ENCODE data around the gene C10orf95.
"Not testable (repeated sequence)": the region's sequence is repeated elsewhere in the genome, so short reads cannot be mapped to it uniquely, and the experiment has no call there.

Gene C10orf95

GRCh38 chr10:102463983-102464382 lies 12.6 kb upstream of the C10orf95 start:
- DNase-seq: no peak

GRCh38 chr10:102462512-102463054 lies 11.2 kb upstream of the C10orf95 start:
- DNase-seq: no peak

- DNase-seq: peak; percentile 93
These were observed 10.1 kb upstream of the C10orf95 start for GRCh38 chr10:102461187-102462054.

- DNase-seq: no peak
These were observed 9.5 kb upstream of the C10orf95 start for GRCh38 chr10:102460836-102461186.

- DNase-seq: no peak
These were observed 7.3 kb upstream of the C10orf95 start for GRCh38 chr10:102458656-102459055.

- DNase-seq: no peak
These were observed 6.3 kb upstream of the C10orf95 start for GRCh38 chr10:102457591-102458150.

GRCh38 chr10:102455893-102456471 lies 4.6 kb upstream of the C10orf95 start:
- peak; percentile 22 for DNase-seq

GRCh38 chr10:102454662-102455487 lies 3.5 kb upstream of the C10orf95 start:
- DNase-seq: not testable (repeated sequence)

- DNase-seq: no peak
These were observed 2.2 kb upstream of the C10orf95 start for GRCh38 chr10:102453502-102453901.

- DNase-seq: peak; percentile 64
These were observed 1.5 kb upstream of the C10orf95 start for GRCh38 chr10:102452672-102453340.

GRCh38 chr10:102450374-102451104 lies 804 bp downstream of the C10orf95 start:
- peak; percentile 93 for DNase-seq

- DNase-seq: no peak
These were observed 1.3 kb downstream of the C10orf95 start for GRCh38 chr10:102450124-102450373.

- DNase-seq: peak; percentile 90
These were observed 1.8 kb downstream of the C10orf95 start for GRCh38 chr10:102449321-102450123.

GRCh38 chr10:102444851-102445250 lies 6.5 kb downstream of the C10orf95 start:
- no peak for DNase-seq

GRCh38 chr10:102438374-102438773 lies 13.0 kb downstream of the C10orf95 start:
- DNase-seq: no peak

- no peak for DNase-seq
These were observed 13.8 kb downstream of the C10orf95 start for GRCh38 chr10:102437515-102437914.

- DNase-seq: no peak
These were observed 15.0 kb downstream of the C10orf95 start for GRCh38 chr10:102436312-102436711.

- no peak for DNase-seq
These were observed 15.7 kb downstream of the C10orf95 start for GRCh38 chr10:102435529-102436233.

GRCh38 chr10:102435133-102435497 lies 16.2 kb downstream of the C10orf95 start:
- no peak for DNase-seq

- no peak for DNase-seq
These were observed 16.8 kb downstream of the C10orf95 start for GRCh38 chr10:102434394-102435132.

Data from CD4-positive, alpha-beta T cell treated with Interferon gamma for 1 hour (primary cell).